PC-3 (cell line): ENCODE data around the gene NEDD4L.

Source experiments
- CTCF ChIP-seq: fragments of 300-600 bp; sonication (generic); conservative IDR thresholded peaks from 2 replicates; pipeline ENCODE4 v1.5.1; 2017; ENCODE audit warnings: antibody characterized with exemption, low read depth, mild to moderate bottlenecking, low read length
- EZH2 ChIP-seq: fragments of 300-600 bp; sonication (generic); IDR thresholded peaks from one replicate; pipeline ENCODE4 v1.6.1; 2017; ENCODE audit warnings: antibody characterized with exemption, mild to moderate bottlenecking, low read length; ENCODE audit not compliant: unreplicated experiment

GRCh38 chr18:58418361-58418760 lies 374.3 kb downstream of the NEDD4L start:
- TF ChIP-seq CTCF, result no peak
- TF ChIP-seq EZH2, result no peak
